Measurements from ENCODE around the gene NCOA3. TPM values are rescaled to one million over a fixed set of nuclear protein-coding genes. Genes with fewer than 3 reads are reported as not detected.
"Not testable (repeated sequence)": the region's sequence is repeated elsewhere in the genome, so short reads cannot be mapped to it uniquely, and the experiment has no call there.

The NCOA3 gene
- total and polyA plus RNA-seq, 12 donors: 8.0 to 30.2 (median 21.4) TPM

- Histone ChIP-seq H3K4me1 (peaks cover 0 to 14% (median 0%) of the 10 kb centered on the region in 9 donors), H3K9me3 (peaks cover 0 to 4% (median 0%) of the 10 kb centered on the region in 11 donors), H3K36me3 (no peaks in the 10 kb centered on the region), H3K27me3 (no peaks in the 10 kb centered on the region), H3K27ac (no peak overlapping the region), H3K4me3 (no peak overlapping the region)
- 92 to 95% methylated on average over 13 of the region's 13 CpGs for WGBS, 2 donors
- DNase-seq (no peak), ATAC-seq (no peak)
- no peak for TF ChIP-seq CTCF (IDR thresholded peaks at IDR 0.05)
- intact Hi-C loops (cut with DNase I): no loop called here
These were observed 44.5 kb upstream of the NCOA3 start for GRCh38 chr20:47456952-47457724.

GRCh38 chr20:47458280-47459050 is 43.2 kb upstream of the NCOA3 start:
- DNase-seq; H3K36me3 ChIP-seq; H3K4me3 ChIP-seq; ATAC-seq; H3K27me3 ChIP-seq; H3K9me3 ChIP-seq; H3K4me1 ChIP-seq; H3K27ac ChIP-seq; intact Hi-C loops (cut with DNase I): not testable (repeated sequence)
- WGBS, 2 donors: 95 to 97% methylated on average over 8 of the region's 8 CpGs

GRCh38 chr20:47459344-47460073 is 42.2 kb upstream of the NCOA3 start:
- Histone ChIP-seq H3K27ac (no peak overlapping the region), H3K36me3 (no peaks in the 10 kb centered on the region), H3K27me3 (no peaks in the 10 kb centered on the region), H3K9me3 (no peaks in the 10 kb centered on the region), H3K4me1 (peaks cover under 1 to 14% (median 7%) of the 10 kb centered on the region in 9 donors), H3K4me3 (no peak overlapping the region)
- intact Hi-C loops (cut with DNase I): no loop called here
- no peak for ATAC-seq
- WGBS, 2 donors: 94 to 96% methylated on average over 9 of the region's 9 CpGs
- DNase-seq: no peak
- TF ChIP-seq CTCF (IDR thresholded peaks at IDR 0.05): no peak

GRCh38 chr20:47460761-47461112 is 41.0 kb upstream of the NCOA3 start:
- intact Hi-C loops (cut with DNase I); H3K27me3 ChIP-seq; H3K27ac ChIP-seq; H3K9me3 ChIP-seq; DNase-seq; H3K4me3 ChIP-seq; ATAC-seq; H3K36me3 ChIP-seq: not testable (repeated sequence)
- 95 to 96% methylated on average over 6 of the region's 6 CpGs for WGBS, 2 donors
- H3K4me1 ChIP-seq: peaks cover 5 to 22% (median 12%) of the 10 kb centered on the region in 9 donors

- DNase-seq: no peak
- intact Hi-C loops (cut with DNase I): no loop called here
- Histone ChIP-seq H3K36me3 (no peaks in the 10 kb centered on the region), H3K27me3 (no peaks in the 10 kb centered on the region), H3K27ac (no peak overlapping the region), H3K4me3 (no peak overlapping the region), H3K9me3 (no peaks in the 10 kb centered on the region), H3K4me1 (peaks cover 5 to 22% (median 12%) of the 10 kb centered on the region in 9 donors)
- 71 to 72% methylated on average over 5 of the region's 5 CpGs for WGBS, 2 donors
- no peak for TF ChIP-seq CTCF (IDR thresholded peaks at IDR 0.05)
- ATAC-seq: no peak
These were observed 40.5 kb upstream of the NCOA3 start for GRCh38 chr20:47461120-47461685.

- DNase-seq; intact Hi-C loops (cut with DNase I); H3K27ac ChIP-seq; H3K36me3 ChIP-seq; ATAC-seq; H3K9me3 ChIP-seq; H3K27me3 ChIP-seq; H3K4me3 ChIP-seq: not testable (repeated sequence)
- WGBS, 2 donors: 97% methylated on average over 5 of the region's 5 CpGs
- H3K4me1 ChIP-seq: peaks cover 5 to 22% (median 12%) of the 10 kb centered on the region in 9 donors
These were observed 39.8 kb upstream of the NCOA3 start for GRCh38 chr20:47461906-47462305.
